OCI-LY1 (cell line): ENCODE measurements around the gene SMPD3.

ENCODE experiments used
- H2AFZ ChIP-seq: fragments of 200-600 bp; sonication (generic), shearing (Covaris generic); 2 replicates; pipeline ENCODE4 v1.6.0; 2014; ENCODE audit warnings: antibody characterized with exemption, mild to moderate bottlenecking, low read length
- H3F3A ChIP-seq: fragments of 200-600 bp; sonication (generic), shearing (Covaris generic); 2 replicates; pipeline ENCODE4 v1.6.0; 2014; ENCODE audit warnings: mild to moderate bottlenecking, antibody characterized with exemption, low read length, moderate library complexity; ENCODE audit not compliant: insufficient read depth
- H3K27ac ChIP-seq: fragments of 200-600 bp; sonication (generic); 2 replicates; pipeline ENCODE4 v1.5.1; 2014; ENCODE audit warnings: low read length, mixed run types, mild to moderate bottlenecking, low read depth; ENCODE audit not compliant: poor library complexity, severe bottlenecking
- H3K27me3 ChIP-seq: fragments of 200-600 bp; sonication (generic); 2 replicates; pipeline ENCODE4 v1.6.0; 2014; ENCODE audit warnings: antibody characterized with exemption, mild to moderate bottlenecking, low read length, moderate library complexity; ENCODE audit not compliant: insufficient read depth
- H3K36me3 ChIP-seq: fragments of 200-600 bp; sonication (generic); 2 replicates; pipeline ENCODE4 v1.6.1; 2014; ENCODE audit warnings: mild to moderate bottlenecking, antibody characterized with exemption, low read length, moderate library complexity, mixed read lengths; ENCODE audit not compliant: insufficient read depth
- H3K4me1 ChIP-seq: fragments of 200-600 bp; sonication (generic); 2 replicates; pipeline ENCODE4 v1.5.1; 2014; ENCODE audit warnings: mild to moderate bottlenecking, low read length, moderate library complexity; ENCODE audit not compliant: insufficient read depth, severe bottlenecking
- H3K4me2 ChIP-seq: fragments of 200-600 bp; sonication (generic), shearing (Covaris generic); 2 replicates; pipeline ENCODE4 v1.6.1; 2014; ENCODE audit warnings: low read length
- H3K4me3 ChIP-seq: fragments of 200-600 bp; sonication (generic); 2 replicates; pipeline ENCODE4 v1.5.1; 2014; ENCODE audit warnings: low read length, low read depth, mild to moderate bottlenecking, mixed read lengths; ENCODE audit not compliant: poor library complexity, severe bottlenecking
- H3K79me2 ChIP-seq: fragments of 200-600 bp; shearing (Covaris generic); 2 replicates; pipeline ENCODE4 v1.6.1; 2016; ENCODE audit warnings: mixed run types, low read length, mixed read lengths; ENCODE audit not compliant: insufficient read depth
- H3K9ac ChIP-seq: fragments of 200-600 bp; sonication (generic), shearing (Covaris generic); 2 replicates; pipeline ENCODE4 v1.6.1; 2014; ENCODE audit warnings: mild to moderate bottlenecking, low read length, mixed read lengths
- H3K9me2 ChIP-seq: fragments of 200-600 bp; sonication (generic), shearing (Covaris generic); 2 replicates; pipeline ENCODE4 v1.6.1; 2014; ENCODE audit warnings: low read depth, mild to moderate bottlenecking, low read length, mixed read lengths
- H3K9me3 ChIP-seq: fragments of 200-600 bp; shearing (Covaris generic); 2 replicates; pipeline ENCODE4 v1.6.1; 2014; ENCODE audit warnings: low read length, mixed read lengths
- H4K20me1 ChIP-seq: fragments of 200-600 bp; sonication (generic), shearing (Covaris generic); 2 replicates; pipeline ENCODE4 v1.6.0; 2016; ENCODE audit warnings: mild to moderate bottlenecking, low read length; ENCODE audit not compliant: insufficient read depth
- CTCF ChIP-seq: fragments of 200-600 bp; sonication (generic), shearing (Covaris generic); IDR thresholded peaks from 2 replicates; pipeline ENCODE4 v1.5.1; 2017; ENCODE audit warnings: mild to moderate bottlenecking, antibody characterized with exemption, low read length, moderate library complexity, mixed read lengths
- EZH2 ChIP-seq: fragments of 200-600 bp; sonication (generic), shearing (Covaris generic); IDR thresholded peaks from 2 replicates; pipeline ENCODE4 v1.8.0; 2017; ENCODE audit warnings: borderline replicate concordance, mixed run types, mild to moderate bottlenecking, antibody characterized with exemption, low read length, moderate library complexity, mixed read lengths

Gene SMPD3

GRCh38 chr16:68486502-68487202 is 38.3 kb upstream of the SMPD3 start:
- H3K9me3 ChIP-seq: no peaks in the 10 kb centered on the region
- H3K9ac ChIP-seq: no peak overlapping the region
- H3K27me3 ChIP-seq: peaks cover 3% of the 10 kb centered on the region; the same call in 1 of the 2 replicates
- no peak for TF ChIP-seq CTCF
- TF ChIP-seq EZH2: no peak
- no peak overlapping the region for H3K4me2 ChIP-seq
- H3K79me2 ChIP-seq: no peaks in the 10 kb centered on the region
- H3K36me3 ChIP-seq: no peaks in the 10 kb centered on the region
- H3K4me3 ChIP-seq: no peak overlapping the region
- no peak overlapping the region for H3K27ac ChIP-seq
- peaks cover 6% of the 10 kb centered on the region for H3K4me1 ChIP-seq
- H4K20me1 ChIP-seq: no peaks in the 10 kb centered on the region
- no peaks in the 10 kb centered on the region for H3F3A ChIP-seq
- no peaks in the 10 kb centered on the region for H3K9me2 ChIP-seq
- H2AFZ ChIP-seq: no peak overlapping the region

DNA sequence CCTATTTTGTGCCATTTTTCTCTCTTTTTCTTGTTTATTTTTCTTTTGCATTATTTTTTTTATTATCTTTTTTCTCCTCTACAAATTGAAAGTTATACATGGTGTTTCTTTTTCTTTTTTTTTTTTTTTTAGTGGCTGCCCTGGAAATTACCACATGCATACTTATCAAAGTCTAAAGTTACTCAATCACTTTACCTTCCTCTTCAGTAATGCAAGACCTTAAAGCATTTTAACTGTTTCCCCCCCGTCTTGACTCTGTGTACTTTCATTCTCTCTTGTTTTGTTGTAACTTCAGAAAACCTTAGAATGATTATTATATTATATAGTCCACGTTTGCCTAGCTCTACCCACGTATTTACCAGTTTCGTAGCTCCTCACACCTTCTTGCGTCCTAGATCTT is 33.3 kb upstream of the SMPD3 start:
- H3K4me3 ChIP-seq: no peak overlapping the region
- no peaks in the 10 kb centered on the region for H3K4me1 ChIP-seq
- H3F3A ChIP-seq: no peaks in the 10 kb centered on the region
- no peaks in the 10 kb centered on the region for H3K9me2 ChIP-seq
- H2AFZ ChIP-seq: no peak overlapping the region
- no peaks in the 10 kb centered on the region for H3K79me2 ChIP-seq
- no peaks in the 10 kb centered on the region; the same call in 1 of the 2 replicates for H3K36me3 ChIP-seq
- H3K4me2 ChIP-seq: no peak overlapping the region
- no peak overlapping the region for H3K27ac ChIP-seq
- peaks cover 3% of the 10 kb centered on the region for H3K27me3 ChIP-seq
- H3K9ac ChIP-seq: no peak overlapping the region
- H4K20me1 ChIP-seq: no peaks in the 10 kb centered on the region
- no peaks in the 10 kb centered on the region for H3K9me3 ChIP-seq
- TF ChIP-seq EZH2 (no peak), CTCF (no peak)

GRCh38 chr16:68480084-68480995 is 32.0 kb upstream of the SMPD3 start:
- no peak for TF ChIP-seq EZH2
- Histone ChIP-seq H4K20me1 (no peaks in the 10 kb centered on the region), H3K4me3 (no peak overlapping the region), H3K27me3 (peaks cover 3% of the 10 kb centered on the region), H3K4me1 (no peaks in the 10 kb centered on the region), H2AFZ (no peak overlapping the region), H3K9ac (no peak overlapping the region), H3K9me3 (no peaks in the 10 kb centered on the region), H3K4me2 (no peak overlapping the region), H3K79me2 (no peaks in the 10 kb centered on the region), H3K36me3 (no peaks in the 10 kb centered on the region; the same call in 1 of the 2 replicates), H3K9me2 (no peaks in the 10 kb centered on the region), H3F3A (no peaks in the 10 kb centered on the region), H3K27ac (no peak overlapping the region)
